ES-I3 (cell line): Measurements from ENCODE around the gene FAM72A.

Experiments
- H3K36me3 ChIP-seq: 2 replicates; pipeline ENCODE4 v1.6.1; 2013; ENCODE audit warnings: mild to moderate bottlenecking, low read length, control low read depth, moderate library complexity; ENCODE audit not compliant: insufficient read depth
- H3K4me1 ChIP-seq: 2 replicates; pipeline ENCODE4 v1.6.1; 2013; ENCODE audit warnings: mild to moderate bottlenecking, control low read depth, low read length; ENCODE audit not compliant: insufficient read depth
- H3K9ac ChIP-seq: 2 replicates; pipeline ENCODE4 v1.6.1; 2013; ENCODE audit warnings: low read depth, mild to moderate bottlenecking, low read length, moderate library complexity
- H3K9me3 ChIP-seq: 2 replicates; pipeline ENCODE4 v1.6.1; 2013; ENCODE audit warnings: mild to moderate bottlenecking, low read length, moderate library complexity; ENCODE audit not compliant: control insufficient read depth, insufficient read depth

Gene FAM72A

DNA sequence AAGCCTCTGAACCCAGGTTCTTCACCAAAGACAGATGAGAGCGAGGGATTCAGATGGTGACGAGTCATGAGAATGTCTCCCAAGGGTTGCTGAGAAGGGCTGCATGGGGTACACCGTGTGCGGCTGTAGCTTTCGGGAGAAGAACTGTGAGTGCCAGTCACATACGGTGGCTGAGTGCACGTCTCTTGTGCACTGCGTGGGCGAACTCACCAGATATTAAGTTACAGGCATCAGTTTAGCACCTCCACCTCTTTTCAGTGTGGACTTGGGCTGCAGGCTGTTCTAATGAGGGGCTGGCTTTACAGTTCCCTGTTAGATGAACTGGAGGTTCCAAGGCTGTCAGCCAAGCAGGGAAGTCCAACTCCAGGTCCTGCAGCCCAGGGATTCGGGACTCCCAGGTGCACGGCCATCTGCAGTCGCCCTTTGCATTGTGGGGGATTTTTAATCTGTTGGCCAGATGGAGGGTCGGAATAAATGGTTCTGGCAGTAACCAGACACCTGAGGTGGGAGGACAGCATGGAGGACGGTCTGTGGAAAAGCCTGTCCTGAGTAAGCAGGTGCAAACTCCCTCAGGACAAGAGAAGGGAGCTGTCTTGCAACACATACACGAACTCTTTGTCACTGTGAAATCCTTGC, 59.0 kb downstream of the FAM72A start:
- no peaks in the 10 kb centered on the region for H3K4me1 ChIP-seq
- no peaks in the 10 kb centered on the region; the same call in 1 of the 2 replicates for H3K9me3 ChIP-seq
- no peak overlapping the region for H3K9ac ChIP-seq
- H3K36me3 ChIP-seq, result no peaks in the 10 kb centered on the region

- Histone ChIP-seq H3K4me1 (no peaks in the 10 kb centered on the region), H3K9ac (no peak overlapping the region), H3K36me3 (no peaks in the 10 kb centered on the region), H3K9me3 (no peaks in the 10 kb centered on the region; the same call in 1 of the 2 replicates)
Observed at GRCh38 chr1:206142770-206143169, 59.9 kb downstream of the FAM72A start.

DNA sequence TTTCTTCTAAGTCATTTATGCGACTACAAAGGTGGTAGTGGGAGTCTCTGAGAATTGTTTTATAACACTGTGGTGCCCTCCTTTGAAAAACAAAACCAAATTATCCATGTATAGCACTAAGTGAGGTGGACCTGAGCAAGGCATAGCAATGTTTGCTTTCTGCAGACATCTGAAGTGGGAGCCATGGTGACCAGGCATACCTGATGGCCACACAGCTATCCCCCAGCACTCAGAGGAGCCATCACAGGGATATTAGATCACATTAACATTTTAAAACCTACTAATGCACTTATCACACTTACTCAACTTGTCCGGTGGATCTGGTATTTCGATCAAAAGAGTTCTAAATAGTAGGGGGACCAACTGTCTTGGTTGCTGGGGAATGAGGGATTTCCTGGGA, 60.6 kb downstream of the FAM72A start:
- H3K9ac ChIP-seq, result no peak overlapping the region
- H3K9me3 ChIP-seq, result no peaks in the 10 kb centered on the region; the same call in 1 of the 2 replicates
- H3K36me3 ChIP-seq, result no peaks in the 10 kb centered on the region
- no peaks in the 10 kb centered on the region for H3K4me1 ChIP-seq

DNA sequence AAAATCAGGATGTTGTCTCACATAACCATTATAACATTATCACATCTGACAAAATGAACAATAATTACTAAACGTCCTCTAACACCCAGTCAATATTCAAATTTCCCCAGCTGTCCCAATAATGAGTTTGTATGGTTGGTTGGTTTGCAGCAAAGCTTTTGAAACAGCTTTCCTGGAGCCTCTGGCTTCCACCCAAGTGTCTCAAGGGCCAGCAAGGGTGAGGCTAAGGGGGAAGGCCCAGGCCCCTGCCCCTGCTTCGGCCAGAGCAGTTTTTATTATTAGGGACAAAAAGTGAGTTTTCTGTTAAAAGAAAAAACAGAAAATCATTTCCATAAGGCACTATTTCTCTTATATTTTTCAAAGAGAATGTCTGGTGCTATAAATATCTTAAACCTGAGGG, 66.4 kb downstream of the FAM72A start:
- Histone ChIP-seq H3K36me3 (no peaks in the 10 kb centered on the region), H3K9me3 (no peaks in the 10 kb centered on the region; the same call in 1 of the 2 replicates), H3K4me1 (no peaks in the 10 kb centered on the region), H3K9ac (no peak overlapping the region)
